NT2/D1 (cell line): ENCODE data around the gene SALL3.

ENCODE experiments used
- SUZ12 ChIP-seq: IDR thresholded peaks from 2 replicates; pipeline ENCODE4 v1.6.1; 2011; ENCODE audit not compliant: insufficient read length, insufficient read depth; ENCODE audit errors: extremely low read depth
- ZNF274 ChIP-seq: IDR thresholded peaks from 2 replicates; pipeline ENCODE4 v1.6.1; 2011; ENCODE audit warnings: mild to moderate bottlenecking, low read depth, low read length

DNA sequence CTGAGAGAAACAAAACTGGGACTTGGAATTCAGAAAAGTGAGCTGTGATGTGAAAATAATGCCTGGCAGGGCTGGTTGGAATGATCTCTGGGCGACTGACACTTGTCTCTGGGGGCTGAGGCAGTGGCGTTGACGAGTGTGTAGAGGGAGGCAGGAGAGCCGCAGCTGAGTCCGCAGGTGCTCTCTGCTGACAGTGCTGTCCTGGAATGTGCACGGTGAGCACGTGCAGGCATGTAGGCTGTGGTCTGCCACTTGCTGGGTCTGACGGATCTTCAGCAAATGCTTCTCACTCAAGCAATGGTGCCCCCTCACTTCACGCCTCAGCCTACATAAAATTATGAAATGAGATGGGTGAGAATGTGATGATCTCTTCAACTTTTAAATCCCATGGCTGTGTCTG is 51.1 kb downstream of the SALL3 start:
- TF ChIP-seq ZNF274 (no peak), SUZ12 (no peak)
